HepG2 (cell line): ENCODE data around the gene IL17D. TPM values are rescaled to one million over a fixed set of nuclear protein-coding genes. Genes with fewer than 3 reads are reported as not detected.
"Not testable (repeated sequence)": the region's sequence is repeated elsewhere in the genome, so short reads cannot be mapped to it uniquely, and the experiment has no call there.

Source experiments
- ATAC-seq: fragments of 200-7000 bp; cut with Tn5 transposase; 3 replicates; pipeline ENCODE4 v1.9.1; 2020; ENCODE audit warnings: mild to moderate bottlenecking, moderate library complexity
- BruUV-seq: library from RNA; stranded (reverse); fragments of 400-500 nt; replicated peaks from 2 replicates; lab custom pipeline; 2021; lab: Mats Ljungman, UMichigan
- CTCF ChIA-PET: fragments of 300-600 bp; formaldehyde crosslinking; extraction: SDS; loops from one replicate; lab custom pipeline; 2021; ENCODE audit warnings: low total read pairs, inconsistent platforms, low intra/inter-chr PET ratio; lab: Yijun Ruan, JAX
- POLR2A ChIA-PET: fragments of 350-600 bp; sonication (Branson Sonifier 250); formaldehyde crosslinking; loops from one replicate; lab custom pipeline; 2020; ENCODE audit warnings: antibody characterized with exemption, inconsistent platforms; lab: Yijun Ruan, JAX
- DNase-seq: peaks from one replicate; pipeline ENCODE4 v3.0.0-alpha.2; 2015; ENCODE audit warnings: low spot score
- FAIRE-seq: peaks from 3 replicates; lab custom pipeline; 2011; peaks lifted over from hg19 to GRCh38; lab: Jason Lieb, UNC
- H2AFZ ChIP-seq: one replicate; pipeline ENCODE4 v1.6.1; 2011; ENCODE audit warnings: low read length, inconsistent platforms
- H3K27ac ChIP-seq: fragments of 300-600 bp; 3 replicates; pipeline ENCODE4 v1.8.0; 2011; ENCODE audit warnings: mixed run types, mild to moderate bottlenecking, mixed read lengths, low read length, inconsistent platforms; ENCODE audit not compliant: insufficient read depth; ENCODE audit errors: extremely low read length
- H3K27me3 ChIP-seq, 2 experiments: fragments of 200-600 bp in 1 of 2; 2 replicates in 1 of 2; 3 replicates in 1 of 2; pipeline versions ENCODE4 v1.6.0 to v1.8.0; 2011; ENCODE audit warnings: low read length in 2 of 2, mild to moderate bottlenecking in 2 of 2, moderate library complexity in 2 of 2, inconsistent platforms in 1 of 2; ENCODE audit not compliant: insufficient read depth in 2 of 2, control insufficient read depth in 1 of 2
- H3K36me3 ChIP-seq, 2 experiments: fragments of 200-600 bp in 1 of 2; replicated peaks in 1 of 2; 2 replicates in 1 of 2; 3 replicates in 1 of 2; pipeline versions ENCODE4 v1.5.1 to v1.8.0; 2011; ENCODE audit warnings: low read length in 2 of 2, inconsistent platforms in 1 of 2; ENCODE audit not compliant: insufficient read depth in 2 of 2, control insufficient read depth in 1 of 2
- H3K4me1 ChIP-seq: 2 replicates; pipeline ENCODE4 v1.5.1; 2012; ENCODE audit warnings: low read length, inconsistent platforms; ENCODE audit not compliant: insufficient read depth
- H3K4me2 ChIP-seq: 2 replicates; pipeline ENCODE4 v1.6.0; 2011; ENCODE audit warnings: low read depth, low read length, inconsistent platforms
- H3K4me3 ChIP-seq, 3 experiments: fragments of 200-600 bp in 1 of 3; sonication (generic), shearing (Covaris generic) in 1 of 3; replicated peaks in 1 of 3; 2 replicates each; pipeline ENCODE4 v1.5.1; 2011 to 2016; ENCODE audit warnings: low read length in 3 of 3, inconsistent platforms in 2 of 3, low read depth in 2 of 3, mild to moderate bottlenecking in 2 of 3, control low read depth in 1 of 3, mixed read lengths in 1 of 3; ENCODE audit not compliant: insufficient read depth in 1 of 3
- H3K79me2 ChIP-seq: one replicate; pipeline ENCODE4 v1.6.1; 2011; ENCODE audit warnings: low read length, inconsistent platforms; ENCODE audit not compliant: insufficient read depth
- H3K9ac ChIP-seq: 2 replicates; pipeline ENCODE4 v1.6.0; 2011; ENCODE audit warnings: mild to moderate bottlenecking, low read depth, low read length, inconsistent platforms; ENCODE audit not compliant: insufficient read depth
- H3K9me3 ChIP-seq: 2 replicates; pipeline ENCODE4 v1.5.1; 2012; ENCODE audit warnings: mild to moderate bottlenecking, low read length
- H4K20me1 ChIP-seq: 2 replicates; pipeline ENCODE4 v1.6.0; 2011; ENCODE audit warnings: inconsistent platforms, mild to moderate bottlenecking, low read length, moderate library complexity; ENCODE audit not compliant: insufficient read depth
- MXD3 ChIP-seq: IDR thresholded peaks from 2 replicates; pipeline ENCODE4 v1.6.1; 2016; ENCODE audit warnings: mild to moderate bottlenecking, missing biosample characterization, missing genetic modification reagents
- PHF21A ChIP-seq: sonication (generic); formaldehyde crosslinking; IDR thresholded peaks from 2 replicates; pipeline ENCODE4 v1.5.0; 2020; ENCODE audit warnings: mild to moderate bottlenecking, missing genetic modification reagents
- SETDB1 ChIP-seq: sonication (generic); formaldehyde crosslinking; IDR thresholded peaks from 2 replicates; pipeline ENCODE4 v1.5.1; 2020; ENCODE audit warnings: missing genetic modification reagents, mild to moderate bottlenecking, borderline replicate concordance
- SIX1 ChIP-seq: sonication (generic); formaldehyde crosslinking; IDR thresholded peaks from 2 replicates; pipeline ENCODE4 v1.4.0; 2020; ENCODE audit warnings: missing genetic modification reagents, borderline replicate concordance
- SNAI1 ChIP-seq: sonication (generic); formaldehyde crosslinking; IDR thresholded peaks from 2 replicates; pipeline ENCODE4 v1.5.0; 2020; ENCODE audit warnings: mild to moderate bottlenecking, missing genetic modification reagents, borderline replicate concordance
- YEATS2 ChIP-seq: sonication (generic); formaldehyde crosslinking; IDR thresholded peaks from 2 replicates; pipeline ENCODE4 v1.4.0; 2020; ENCODE audit warnings: missing genetic modification reagents, borderline replicate concordance
- ZNF24 ChIP-seq: fragments of 450-650 bp; IDR thresholded peaks from 2 replicates; pipeline ENCODE4 v1.6.1; 2017; ENCODE audit warnings: antibody characterized with exemption, mild to moderate bottlenecking
- ZNF333 ChIP-seq: sonication (generic); formaldehyde crosslinking; IDR thresholded peaks from 2 replicates; pipeline ENCODE4 v1.4.0; 2020; ENCODE audit warnings: mild to moderate bottlenecking, missing genetic modification reagents, borderline replicate concordance
- WGBS: methylation state at CpG from one replicate; pipeline ENCODE4 v1.1.6; 2017; ENCODE audit warnings: low lambda C conversion rate; 5-methylcytosine and 5-hydroxymethylcytosine counted together
- in situ Hi-C: cut with HindIII; loops from 2 replicates; pipeline ENCODE4 v1.10.0; 2017; ENCODE audit warnings: low pct_unique_long_range_greater_than_20kb; ENCODE audit not compliant: extremely low pct_ligation_motif_present
- intact Hi-C: fragments of 100-400 bp; cut with micrococcal nuclease; formaldehyde crosslinking; loops from one replicate; pipeline ENCODE4 v1.10.0; 2022; ENCODE audit not compliant: unreplicated experiment
- polyA plus RNA-seq, 8 experiments: library from polyadenylated mRNA; depleted of rRNA in 3 of 8; stranded (reverse) in 7 of 8; unstranded in 1 of 8; fragments of >200 nt; fragmentation: Illumina TruSeq in 4 of 8; extraction: Trizol in 4 of 8; gene quantifications; 2 replicates each; pipeline versions ENCODE4 v1.2.1 to v1.2.3, GENCODE V29; 2011 to 2016; ENCODE audit warnings: low read depth in 4 of 8, missing spikeins in 1 of 8, mixed read lengths in 1 of 8; ENCODE audit not compliant: insufficient read depth in 1 of 8
- total RNA-seq, 5 experiments: library from RNA; depleted of rRNA; stranded (reverse); fragments of >200 nt; fragmentation: Illumina TruSeq; extraction: Trizol; gene quantifications; 2 replicates each; pipeline ENCODE4 v1.2.3, GENCODE V29; 2016; ENCODE audit warnings: low read depth in 1 of 5
- TF ChIP-seq, protein P1 (sequence below): sonication (generic); formaldehyde crosslinking; IDR thresholded peaks from 2 replicates; pipeline ENCODE4 v1.4.0; 2020; ENCODE audit warnings: missing genetic modification reagents, mild to moderate bottlenecking, borderline replicate concordance
- TF ChIP-seq, protein P2 (sequence below): IDR thresholded peaks from 2 replicates; pipeline ENCODE4 v1.6.1; 2012; ENCODE audit warnings: low read length, improper control_type of control experiment

Gene IL17D
- total and polyA plus RNA-seq, 2 of the 13 experiments (the other 11 are each of a cell fraction or from before 2014, with no cell fraction given), result 1.1 to 2.2 TPM

DNA sequence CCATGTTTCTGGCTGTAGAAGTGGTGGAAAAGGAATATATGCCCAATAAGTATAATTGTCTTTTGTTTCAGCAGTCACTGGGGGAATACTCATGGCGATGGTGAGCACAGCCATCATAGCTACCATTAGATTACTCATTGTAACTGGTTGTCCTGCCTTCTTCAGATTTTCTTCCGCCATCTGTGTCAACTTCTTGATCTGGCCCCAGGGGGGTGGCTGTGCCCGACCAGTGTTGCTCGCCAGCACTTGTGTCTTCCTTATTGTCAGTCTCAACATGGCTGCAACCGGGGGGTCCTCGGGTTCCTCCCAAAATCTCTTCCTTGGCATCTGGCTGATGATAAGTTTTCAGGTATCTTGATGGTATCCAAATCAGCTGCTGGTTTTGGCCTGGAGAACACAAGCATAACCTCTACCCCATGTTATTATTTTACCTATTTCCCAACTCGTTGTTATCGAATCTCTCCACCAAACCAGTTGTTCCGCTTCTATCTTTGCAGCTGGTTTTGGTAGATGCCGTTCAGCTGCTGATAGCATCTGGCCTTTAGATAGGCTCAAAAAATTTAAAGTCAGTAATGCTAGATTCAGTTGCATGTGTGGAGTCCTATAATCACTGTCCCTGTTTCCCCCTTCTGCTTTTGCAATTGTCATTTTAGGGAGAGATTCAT, 23.0 kb upstream of the IL17D start:
- ATAC-seq (no peak), DNase-seq (no peak), FAIRE-seq (no peak)
- Histone ChIP-seq H2AFZ (no peak overlapping the region), H3K4me3 (no peak overlapping the region), H4K20me1 (no peaks in the 10 kb centered on the region), H3K27me3 (no peaks in the 10 kb centered on the region), H3K4me2 (no peak overlapping the region), H3K79me2 (no peaks in the 10 kb centered on the region), H3K9me3 (no peaks in the 10 kb centered on the region), H3K4me1 (no peaks in the 10 kb centered on the region), H3K27ac (no peak overlapping the region), H3K36me3 (0 out of 5 replicates have a peak, but pooled peaks cover 0 to 3% of the 10 kb centered on the region in 2 experiments), H3K9ac (no peak overlapping the region)
- BruUV-seq, result no TSS peak
- intact Hi-C loops, result no loop called here
- in situ Hi-C loops, result no loop called here
- POLR2A ChIA-PET, result no interaction called here
- CTCF ChIA-PET, result no interaction called here
- no peak for TF ChIP-seq SNAI1
- TF ChIP-seq YEATS2 (CRISPR knock-in tag), result no peak
- TF ChIP-seq, protein P1, sequence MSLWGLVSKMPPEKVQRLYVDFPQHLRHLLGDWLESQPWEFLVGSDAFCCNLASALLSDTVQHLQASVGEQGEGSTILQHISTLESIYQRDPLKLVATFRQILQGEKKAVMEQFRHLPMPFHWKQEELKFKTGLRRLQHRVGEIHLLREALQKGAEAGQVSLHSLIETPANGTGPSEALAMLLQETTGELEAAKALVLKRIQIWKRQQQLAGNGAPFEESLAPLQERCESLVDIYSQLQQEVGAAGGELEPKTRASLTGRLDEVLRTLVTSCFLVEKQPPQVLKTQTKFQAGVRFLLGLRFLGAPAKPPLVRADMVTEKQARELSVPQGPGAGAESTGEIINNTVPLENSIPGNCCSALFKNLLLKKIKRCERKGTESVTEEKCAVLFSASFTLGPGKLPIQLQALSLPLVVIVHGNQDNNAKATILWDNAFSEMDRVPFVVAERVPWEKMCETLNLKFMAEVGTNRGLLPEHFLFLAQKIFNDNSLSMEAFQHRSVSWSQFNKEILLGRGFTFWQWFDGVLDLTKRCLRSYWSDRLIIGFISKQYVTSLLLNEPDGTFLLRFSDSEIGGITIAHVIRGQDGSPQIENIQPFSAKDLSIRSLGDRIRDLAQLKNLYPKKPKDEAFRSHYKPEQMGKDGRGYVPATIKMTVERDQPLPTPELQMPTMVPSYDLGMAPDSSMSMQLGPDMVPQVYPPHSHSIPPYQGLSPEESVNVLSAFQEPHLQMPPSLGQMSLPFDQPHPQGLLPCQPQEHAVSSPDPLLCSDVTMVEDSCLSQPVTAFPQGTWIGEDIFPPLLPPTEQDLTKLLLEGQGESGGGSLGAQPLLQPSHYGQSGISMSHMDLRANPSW, result no peak
- TF ChIP-seq, protein P2, sequence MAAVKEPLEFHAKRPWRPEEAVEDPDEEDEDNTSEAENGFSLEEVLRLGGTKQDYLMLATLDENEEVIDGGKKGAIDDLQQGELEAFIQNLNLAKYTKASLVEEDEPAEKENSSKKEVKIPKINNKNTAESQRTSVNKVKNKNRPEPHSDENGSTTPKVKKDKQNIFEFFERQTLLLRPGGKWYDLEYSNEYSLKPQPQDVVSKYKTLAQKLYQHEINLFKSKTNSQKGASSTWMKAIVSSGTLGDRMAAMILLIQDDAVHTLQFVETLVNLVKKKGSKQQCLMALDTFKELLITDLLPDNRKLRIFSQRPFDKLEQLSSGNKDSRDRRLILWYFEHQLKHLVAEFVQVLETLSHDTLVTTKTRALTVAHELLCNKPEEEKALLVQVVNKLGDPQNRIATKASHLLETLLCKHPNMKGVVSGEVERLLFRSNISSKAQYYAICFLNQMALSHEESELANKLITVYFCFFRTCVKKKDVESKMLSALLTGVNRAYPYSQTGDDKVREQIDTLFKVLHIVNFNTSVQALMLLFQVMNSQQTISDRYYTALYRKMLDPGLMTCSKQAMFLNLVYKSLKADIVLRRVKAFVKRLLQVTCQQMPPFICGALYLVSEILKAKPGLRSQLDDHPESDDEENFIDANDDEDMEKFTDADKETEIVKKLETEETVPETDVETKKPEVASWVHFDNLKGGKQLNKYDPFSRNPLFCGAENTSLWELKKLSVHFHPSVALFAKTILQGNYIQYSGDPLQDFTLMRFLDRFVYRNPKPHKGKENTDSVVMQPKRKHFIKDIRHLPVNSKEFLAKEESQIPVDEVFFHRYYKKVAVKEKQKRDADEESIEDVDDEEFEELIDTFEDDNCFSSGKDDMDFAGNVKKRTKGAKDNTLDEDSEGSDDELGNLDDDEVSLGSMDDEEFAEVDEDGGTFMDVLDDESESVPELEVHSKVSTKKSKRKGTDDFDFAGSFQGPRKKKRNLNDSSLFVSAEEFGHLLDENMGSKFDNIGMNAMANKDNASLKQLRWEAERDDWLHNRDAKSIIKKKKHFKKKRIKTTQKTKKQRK, result no peak
- TF ChIP-seq PHF21A (CRISPR knock-in tag), result no peak
- TF ChIP-seq SETDB1 (CRISPR knock-in tag), result no peak
- no peak for TF ChIP-seq ZNF333 (CRISPR knock-in tag)
- TF ChIP-seq SIX1 (CRISPR knock-in tag), result no peak
- TF ChIP-seq MXD3, result no peak
- no peak for TF ChIP-seq ZNF24
- WGBS, result 97% methylated on average over 10 of the region's 10 CpGs

GRCh38 chr13:20681481-20681880, 22.0 kb upstream of the IL17D start:
- FAIRE-seq, H3K27me3 ChIP-seq, POLR2A ChIA-PET, CTCF ChIA-PET, H2AFZ ChIP-seq, H3K4me3 ChIP-seq, H3K9ac ChIP-seq, intact Hi-C loops, H3K4me1 ChIP-seq, H3K27ac ChIP-seq, in situ Hi-C loops, H3K36me3 ChIP-seq, BruUV-seq, DNase-seq, H3K79me2 ChIP-seq, H4K20me1 ChIP-seq, H3K9me3 ChIP-seq, H3K4me2 ChIP-seq, ATAC-seq: not testable (repeated sequence)
- 94% methylated on average over 5 of the region's 5 CpGs for WGBS
